HepG2 (cell line): ENCODE measurements around the gene ANAPC1. TPM values are rescaled to one million over a fixed set of nuclear protein-coding genes. Genes with fewer than 3 reads are reported as not detected.

Source experiments
- ATAC-seq: fragments of 200-7000 bp; cut with Tn5 transposase; 3 replicates; pipeline ENCODE4 v1.9.1; 2020; ENCODE audit warnings: mild to moderate bottlenecking, moderate library complexity
- BruUV-seq: library from RNA; stranded (reverse); fragments of 400-500 nt; replicated peaks from 2 replicates; lab custom pipeline; 2021; lab: Mats Ljungman, UMichigan
- CTCF ChIA-PET: fragments of 300-600 bp; formaldehyde crosslinking; extraction: SDS; loops from one replicate; lab custom pipeline; 2021; ENCODE audit warnings: low total read pairs, inconsistent platforms, low intra/inter-chr PET ratio; lab: Yijun Ruan, JAX
- POLR2A ChIA-PET: fragments of 350-600 bp; sonication (Branson Sonifier 250); formaldehyde crosslinking; loops from one replicate; lab custom pipeline; 2020; ENCODE audit warnings: antibody characterized with exemption, inconsistent platforms; lab: Yijun Ruan, JAX
- DNase-seq: peaks from one replicate; pipeline ENCODE4 v3.0.0-alpha.2; 2015; ENCODE audit warnings: low spot score
- FAIRE-seq: peaks from 3 replicates; lab custom pipeline; 2011; peaks lifted over from hg19 to GRCh38; lab: Jason Lieb, UNC
- H2AFZ ChIP-seq: one replicate; pipeline ENCODE4 v1.6.1; 2011; ENCODE audit warnings: low read length, inconsistent platforms
- H3K27ac ChIP-seq: fragments of 300-600 bp; 3 replicates; pipeline ENCODE4 v1.8.0; 2011; ENCODE audit warnings: mixed run types, mild to moderate bottlenecking, mixed read lengths, low read length, inconsistent platforms; ENCODE audit not compliant: insufficient read depth; ENCODE audit errors: extremely low read length
- H3K27me3 ChIP-seq, 2 experiments: fragments of 200-600 bp in 1 of 2; 2 replicates in 1 of 2; 3 replicates in 1 of 2; pipeline versions ENCODE4 v1.6.0 to v1.8.0; 2011; ENCODE audit warnings: low read length in 2 of 2, mild to moderate bottlenecking in 2 of 2, moderate library complexity in 2 of 2, inconsistent platforms in 1 of 2; ENCODE audit not compliant: insufficient read depth in 2 of 2, control insufficient read depth in 1 of 2
- H3K36me3 ChIP-seq, 2 experiments: fragments of 200-600 bp in 1 of 2; replicated peaks in 1 of 2; 2 replicates in 1 of 2; 3 replicates in 1 of 2; pipeline versions ENCODE4 v1.5.1 to v1.8.0; 2011; ENCODE audit warnings: low read length in 2 of 2, inconsistent platforms in 1 of 2; ENCODE audit not compliant: insufficient read depth in 2 of 2, control insufficient read depth in 1 of 2
- H3K4me1 ChIP-seq: 2 replicates; pipeline ENCODE4 v1.5.1; 2012; ENCODE audit warnings: low read length, inconsistent platforms; ENCODE audit not compliant: insufficient read depth
- H3K4me2 ChIP-seq: 2 replicates; pipeline ENCODE4 v1.6.0; 2011; ENCODE audit warnings: low read depth, low read length, inconsistent platforms
- H3K4me3 ChIP-seq, 3 experiments: fragments of 200-600 bp in 1 of 3; sonication (generic), shearing (Covaris generic) in 1 of 3; replicated peaks in 1 of 3; 2 replicates each; pipeline ENCODE4 v1.5.1; 2011 to 2016; ENCODE audit warnings: low read length in 3 of 3, inconsistent platforms in 2 of 3, low read depth in 2 of 3, mild to moderate bottlenecking in 2 of 3, control low read depth in 1 of 3, mixed read lengths in 1 of 3; ENCODE audit not compliant: insufficient read depth in 1 of 3
- H3K79me2 ChIP-seq: one replicate; pipeline ENCODE4 v1.6.1; 2011; ENCODE audit warnings: low read length, inconsistent platforms; ENCODE audit not compliant: insufficient read depth
- H3K9ac ChIP-seq: 2 replicates; pipeline ENCODE4 v1.6.0; 2011; ENCODE audit warnings: mild to moderate bottlenecking, low read depth, low read length, inconsistent platforms; ENCODE audit not compliant: insufficient read depth
- H3K9me3 ChIP-seq: 2 replicates; pipeline ENCODE4 v1.5.1; 2012; ENCODE audit warnings: mild to moderate bottlenecking, low read length
- H4K20me1 ChIP-seq: 2 replicates; pipeline ENCODE4 v1.6.0; 2011; ENCODE audit warnings: inconsistent platforms, mild to moderate bottlenecking, low read length, moderate library complexity; ENCODE audit not compliant: insufficient read depth
- DMAP1 ChIP-seq: IDR thresholded peaks from 2 replicates; pipeline ENCODE4 v1.6.1; 2016
- MYNN ChIP-seq: sonication (generic); formaldehyde crosslinking; IDR thresholded peaks from 2 replicates; pipeline ENCODE4 v1.4.0; 2020; ENCODE audit warnings: mild to moderate bottlenecking, low read depth, missing genetic modification reagents
- TCF7L2 ChIP-seq: IDR thresholded peaks from 2 replicates; pipeline ENCODE4 v1.6.1; 2011; ENCODE audit warnings: mild to moderate bottlenecking, low read depth, low read length, moderate library complexity
- THAP8 ChIP-seq: sonication (generic); formaldehyde crosslinking; IDR thresholded peaks from 2 replicates; pipeline ENCODE4 v1.5.1; 2020; ENCODE audit warnings: missing genetic modification reagents, mild to moderate bottlenecking, borderline replicate concordance
- ZBTB34 ChIP-seq: sonication (generic); formaldehyde crosslinking; IDR thresholded peaks from 2 replicates; pipeline ENCODE4 v1.8.0; 2022; ENCODE audit warnings: mild to moderate bottlenecking, missing genetic modification reagents
- ZNF225 ChIP-seq: sonication (generic); formaldehyde crosslinking; IDR thresholded peaks from 2 replicates; pipeline ENCODE4 v1.4.0; 2020; ENCODE audit warnings: mild to moderate bottlenecking, missing genetic modification reagents
- ZNF781 ChIP-seq: sonication (generic); formaldehyde crosslinking; IDR thresholded peaks from 2 replicates; pipeline ENCODE4 v1.5.1; 2020; ENCODE audit warnings: borderline replicate concordance, mild to moderate bottlenecking, missing genetic modification reagents; ENCODE audit errors: not compliant biosample characterization
- WGBS: methylation state at CpG from one replicate; pipeline ENCODE4 v1.1.6; 2017; ENCODE audit warnings: low lambda C conversion rate; 5-methylcytosine and 5-hydroxymethylcytosine counted together
- in situ Hi-C: cut with HindIII; loops from 2 replicates; pipeline ENCODE4 v1.10.0; 2017; ENCODE audit warnings: low pct_unique_long_range_greater_than_20kb; ENCODE audit not compliant: extremely low pct_ligation_motif_present
- intact Hi-C: fragments of 100-400 bp; cut with micrococcal nuclease; formaldehyde crosslinking; loops from one replicate; pipeline ENCODE4 v1.10.0; 2022; ENCODE audit not compliant: unreplicated experiment
- polyA plus RNA-seq, 8 experiments: library from polyadenylated mRNA; depleted of rRNA in 3 of 8; stranded (reverse) in 7 of 8; unstranded in 1 of 8; fragments of >200 nt; fragmentation: Illumina TruSeq in 4 of 8; extraction: Trizol in 4 of 8; gene quantifications; 2 replicates each; pipeline versions ENCODE4 v1.2.1 to v1.2.3, GENCODE V29; 2011 to 2016; ENCODE audit warnings: low read depth in 4 of 8, missing spikeins in 1 of 8, mixed read lengths in 1 of 8; ENCODE audit not compliant: insufficient read depth in 1 of 8
- total RNA-seq, 5 experiments: library from RNA; depleted of rRNA; stranded (reverse); fragments of >200 nt; fragmentation: Illumina TruSeq; extraction: Trizol; gene quantifications; 2 replicates each; pipeline ENCODE4 v1.2.3, GENCODE V29; 2016; ENCODE audit warnings: low read depth in 1 of 5
- TF ChIP-seq, protein P1 (sequence below): sonication (generic); formaldehyde crosslinking; IDR thresholded peaks from 2 replicates; pipeline ENCODE4 v1.8.1; 2023; ENCODE audit warnings: mild to moderate bottlenecking, moderate library complexity, missing genetic modification reagents

Gene ANAPC1
- total and polyA plus RNA-seq, 2 of the 13 experiments (the other 11 are each of a cell fraction or from before 2014, with no cell fraction given) = 50.0 to 89.7 TPM

DNA sequence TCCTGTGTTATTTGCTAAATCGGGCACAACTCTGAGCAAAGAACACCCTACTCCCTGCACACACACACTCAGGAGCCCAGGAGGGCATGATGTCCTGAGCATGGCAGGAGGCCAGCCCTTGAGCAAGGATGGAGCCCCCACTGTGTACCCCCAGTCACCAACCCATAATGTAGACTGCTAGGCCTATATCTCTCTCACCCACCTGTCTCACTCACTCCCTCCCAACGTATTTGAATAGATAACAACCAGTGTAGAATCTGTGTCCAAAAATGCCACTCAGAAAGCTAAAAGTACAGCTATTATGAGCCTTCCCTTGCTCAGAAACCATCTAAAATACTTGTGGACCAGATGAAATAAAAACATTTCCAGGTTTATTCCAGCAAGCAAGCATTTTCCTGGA, 43.7 kb upstream of the ANAPC1 start:
- WGBS = 89% methylated on average over 2 of the region's 2 CpGs

More for the DNA sequence above, 43.7 kb upstream of the ANAPC1 start:
- H2AFZ ChIP-seq = no peak overlapping the region
- H4K20me1 ChIP-seq = no peaks in the 10 kb centered on the region
- H3K27ac ChIP-seq = no peak overlapping the region
- H3K4me2 ChIP-seq = no peak overlapping the region
- TF ChIP-seq THAP8 (CRISPR knock-in tag) (no peak), ZBTB34 (no peak), MYNN (CRISPR knock-in tag) (no peak), TCF7L2 (no peak), ZNF781 (CRISPR knock-in tag) (no peak), DMAP1 (no peak), ZNF225 (no peak)
- TF ChIP-seq, protein P1, sequence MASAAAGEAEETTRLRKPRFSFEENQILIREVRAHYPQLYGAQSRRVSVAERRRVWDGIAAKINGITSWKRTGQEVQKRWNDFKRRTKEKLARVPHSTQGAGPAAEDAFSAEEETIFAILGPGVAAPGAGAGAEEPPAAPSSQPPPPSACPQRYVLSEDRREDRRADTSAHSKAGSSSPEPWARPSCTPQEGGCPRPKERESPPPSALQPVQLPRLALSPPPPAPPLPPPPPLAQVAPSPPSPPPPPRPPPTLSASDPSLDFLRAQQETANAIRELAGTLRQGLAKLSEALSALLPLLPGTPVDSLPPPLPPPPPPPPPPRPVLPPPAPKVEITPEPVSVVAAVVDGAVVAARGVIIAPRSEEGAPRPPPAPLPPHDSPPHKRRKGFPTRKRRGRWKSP (CRISPR knock-in tag) = no peak
- no TSS peak for BruUV-seq
- no peaks in the 10 kb centered on the region for H3K27me3 ChIP-seq
- FAIRE-seq (no peak), DNase-seq (no peak), ATAC-seq (no peak)
- intact Hi-C loops (no loop called here), in situ Hi-C loops (no loop called here)
- no peak overlapping the region for H3K9ac ChIP-seq
- ChIA-PET CTCF (no interaction called here), POLR2A (interaction anchor here (1.0 to 1.3 kb wide), 2 partner anchors 8 to 35 kb away, joined by 3 to 4 read pairs; no protein-coding TSS in a partner anchor)
- peaks cover 17% of the 10 kb centered on the region for H3K79me2 ChIP-seq
- no peak overlapping the region for H3K4me3 ChIP-seq
- H3K36me3 ChIP-seq = peaks cover 14 to 51% of the 10 kb centered on the region in 2 experiments
- H3K4me1 ChIP-seq = peaks cover 20% of the 10 kb centered on the region
- no peaks in the 10 kb centered on the region for H3K9me3 ChIP-seq
